HEK293 (cell line): ENCODE measurements around the gene RHBDF1.

Source experiments
- AEBP2 ChIP-seq: fragments of 450-650 bp; formaldehyde crosslinking; IDR thresholded peaks from 2 replicates; pipeline ENCODE4 v1.5.1; 2016; ENCODE audit warnings: missing biosample characterization, missing genetic modification characterization, borderline replicate concordance
- EGR2 ChIP-seq: fragments of 450-650 bp; formaldehyde crosslinking; IDR thresholded peaks from 2 replicates; pipeline ENCODE4 v1.5.1; 2016; ENCODE audit warnings: low read depth, missing biosample characterization, missing genetic modification characterization
- FEZF1 ChIP-seq: fragments of 450-650 bp; formaldehyde crosslinking; IDR thresholded peaks from 2 replicates; pipeline ENCODE4 v1.5.1; 2016; ENCODE audit warnings: missing biosample characterization, missing genetic modification characterization
- GLI4 ChIP-seq: fragments of 450-650 bp; formaldehyde crosslinking; IDR thresholded peaks from 2 replicates; pipeline ENCODE4 v1.5.1; 2016; ENCODE audit warnings: missing biosample characterization, missing genetic modification characterization
- HIC1 ChIP-seq: fragments of 450-650 bp; formaldehyde crosslinking; IDR thresholded peaks from 2 replicates; pipeline ENCODE4 v1.5.1; 2016; ENCODE audit warnings: missing biosample characterization, missing genetic modification characterization
- IKZF3 ChIP-seq: fragments of 450-650 bp; IDR thresholded peaks from 2 replicates; pipeline ENCODE4 v1.5.0; 2018; ENCODE audit warnings: missing biosample characterization, mild to moderate bottlenecking, missing genetic modification characterization, moderate library complexity
- MZF1 ChIP-seq: fragments of 450-650 bp; formaldehyde crosslinking; IDR thresholded peaks from 2 replicates; pipeline ENCODE4 v1.5.1; 2017; ENCODE audit warnings: missing biosample characterization, missing genetic modification characterization, borderline replicate concordance
- OSR2 ChIP-seq: fragments of 450-650 bp; formaldehyde crosslinking; IDR thresholded peaks from 2 replicates; pipeline ENCODE4 v1.5.1; 2016; ENCODE audit warnings: missing biosample characterization, missing genetic modification characterization
- PBX3 ChIP-seq: sonication (generic); formaldehyde crosslinking; IDR thresholded peaks from 2 replicates; pipeline ENCODE4 v1.8.1; 2022; ENCODE audit warnings: mild to moderate bottlenecking, moderate library complexity, missing genetic modification reagents
- SP7 ChIP-seq: fragments of 450-650 bp; formaldehyde crosslinking; IDR thresholded peaks from 2 replicates; pipeline ENCODE4 v1.5.1; 2016; ENCODE audit warnings: missing biosample characterization, missing genetic modification characterization
- WT1 ChIP-seq: fragments of 450-650 bp; formaldehyde crosslinking; IDR thresholded peaks from 2 replicates; pipeline ENCODE4 v1.5.1; 2016; ENCODE audit warnings: missing biosample characterization, missing genetic modification characterization
- ZBTB48 ChIP-seq: fragments of 450-650 bp; formaldehyde crosslinking; IDR thresholded peaks from 2 replicates; pipeline ENCODE4 v1.5.1; 2016; ENCODE audit warnings: missing biosample characterization, missing genetic modification characterization
- ZFP3 ChIP-seq: fragments of 450-650 bp; formaldehyde crosslinking; IDR thresholded peaks from 2 replicates; pipeline ENCODE4 v1.5.1; 2016; ENCODE audit warnings: low read depth, missing biosample characterization, missing genetic modification characterization
- ZFP37 ChIP-seq: fragments of 450-650 bp; formaldehyde crosslinking; IDR thresholded peaks from 2 replicates; pipeline ENCODE4 v1.5.1; 2016; ENCODE audit warnings: missing biosample characterization, missing genetic modification characterization
- ZNF138 ChIP-seq: fragments of 450-650 bp; formaldehyde crosslinking; IDR thresholded peaks from 2 replicates; pipeline ENCODE4 v1.5.1; 2016; ENCODE audit warnings: missing biosample characterization, missing genetic modification characterization, borderline replicate concordance
- ZNF175 ChIP-seq: fragments of 450-650 bp; formaldehyde crosslinking; IDR thresholded peaks from 2 replicates; pipeline ENCODE4 v1.5.1; 2016; ENCODE audit warnings: missing biosample characterization, missing genetic modification characterization
- ZNF2 ChIP-seq: fragments of 450-650 bp; formaldehyde crosslinking; IDR thresholded peaks from 2 replicates; pipeline ENCODE4 v1.5.1; 2016; ENCODE audit warnings: missing biosample characterization, missing genetic modification characterization
- ZNF202 ChIP-seq: fragments of 450-650 bp; formaldehyde crosslinking; IDR thresholded peaks from 2 replicates; pipeline ENCODE4 v1.5.1; 2016; ENCODE audit warnings: missing biosample characterization, missing genetic modification characterization, borderline replicate concordance
- ZNF214 ChIP-seq: fragments of 450-650 bp; formaldehyde crosslinking; IDR thresholded peaks from 2 replicates; pipeline ENCODE4 v1.5.1; 2017; ENCODE audit warnings: missing biosample characterization, mild to moderate bottlenecking, missing genetic modification characterization, borderline replicate concordance
- ZNF324 ChIP-seq: fragments of 450-650 bp; formaldehyde crosslinking; IDR thresholded peaks from 2 replicates; pipeline ENCODE4 v1.5.1; 2016; ENCODE audit warnings: missing biosample characterization, missing genetic modification characterization
- ZNF549 ChIP-seq: fragments of 450-650 bp; IDR thresholded peaks from 2 replicates; pipeline ENCODE4 v1.5.1; 2018; ENCODE audit warnings: missing biosample characterization, missing genetic modification characterization, mild to moderate bottlenecking, inconsistent platforms, moderate library complexity
- ZNF610 ChIP-seq: fragments of 450-650 bp; formaldehyde crosslinking; IDR thresholded peaks from 2 replicates; pipeline ENCODE4 v1.5.1; 2016; ENCODE audit warnings: missing biosample characterization, missing genetic modification characterization, borderline replicate concordance
- ZNF658 ChIP-seq: fragments of 450-650 bp; formaldehyde crosslinking; IDR thresholded peaks from 2 replicates; pipeline ENCODE4; 2016; ENCODE audit warnings: missing biosample characterization, missing genetic modification characterization
- ZNF670 ChIP-seq: fragments of 450-650 bp; formaldehyde crosslinking; IDR thresholded peaks from 2 replicates; pipeline ENCODE4 v1.5.1; 2016; ENCODE audit warnings: missing biosample characterization, missing genetic modification characterization, low read depth
- ZSCAN30 ChIP-seq: fragments of 450-650 bp; IDR thresholded peaks from 2 replicates; pipeline ENCODE4 v1.5.1; 2018; ENCODE audit warnings: missing biosample characterization, mild to moderate bottlenecking, missing genetic modification characterization, moderate library complexity
- ZXDB ChIP-seq: fragments of 450-650 bp; formaldehyde crosslinking; IDR thresholded peaks from 2 replicates; pipeline ENCODE4 v1.5.1; 2016; ENCODE audit warnings: missing biosample characterization, missing genetic modification characterization
- TF ChIP-seq, protein P1 (sequence below): fragments of 450-650 bp; formaldehyde crosslinking; IDR thresholded peaks from 2 replicates; pipeline ENCODE4 v1.5.1; 2016; ENCODE audit warnings: missing biosample characterization, missing genetic modification characterization
- TF ChIP-seq, protein P2 (sequence below): fragments of 450-650 bp; formaldehyde crosslinking; IDR thresholded peaks from 2 replicates; pipeline ENCODE4 v1.5.1; 2016; ENCODE audit warnings: missing biosample characterization, missing genetic modification characterization
- TF ChIP-seq, protein P3 (sequence below): fragments of 450-650 bp; formaldehyde crosslinking; IDR thresholded peaks from 2 replicates; pipeline ENCODE4 v1.5.1; 2017; ENCODE audit warnings: missing biosample characterization, missing genetic modification characterization

RHBDF1 gene

DNA sequence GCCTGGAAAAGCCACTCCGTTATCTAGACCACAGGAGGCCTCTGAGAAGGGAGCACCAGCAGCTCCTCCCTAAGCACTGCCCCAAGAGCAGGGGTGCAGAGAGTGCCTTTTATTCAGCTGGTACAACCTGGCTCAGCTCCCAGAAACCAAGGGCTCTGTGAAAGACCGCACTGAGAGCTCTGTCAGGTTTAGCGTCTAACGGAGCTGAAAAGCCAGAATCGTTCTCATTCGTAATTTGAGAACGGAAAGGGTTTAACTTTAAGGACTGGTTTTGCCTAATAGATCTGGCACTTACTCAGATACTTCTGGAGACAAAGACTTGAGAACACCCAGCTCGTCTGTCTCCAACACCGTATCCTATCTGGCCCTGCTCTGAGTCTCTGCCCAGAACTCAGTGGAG lies 19.1 kb upstream of the RHBDF1 start (continued):
- TF ChIP-seq WT1 (tag by site-specific recombination) (peak; percentile 27; the same call in 1 of the 2 replicates), IKZF3 (tag by site-specific recombination) (0 out of 2 replicates have a peak, but pooled peaks have one; percentile 11), EGR2 (tag by site-specific recombination) (no peak), AEBP2 (tag by site-specific recombination) (no peak), PBX3 (CRISPR knock-in tag) (no peak), ZNF175 (tag by site-specific recombination) (no peak), ZBTB48 (tag by site-specific recombination) (peak; percentile 73; the same call in 1 of the 2 replicates), ZNF138 (tag by site-specific recombination) (no peak), ZXDB (tag by site-specific recombination) (0 out of 2 replicates have a peak, but pooled peaks have one; percentile 34), ZNF610 (tag by site-specific recombination) (no peak), ZFP37 (no peak), ZFP3 (no peak), OSR2 (tag by site-specific recombination) (no peak), ZNF658 (tag by site-specific recombination) (no peak), ZNF202 (tag by site-specific recombination) (no peak), FEZF1 (tag by site-specific recombination) (peak; percentile 82), ZNF2 (tag by site-specific recombination) (no peak), ZNF549 (tag by site-specific recombination) (no peak), ZSCAN30 (tag by site-specific recombination) (peak; percentile 76; the same call in 1 of the 2 replicates), GLI4 (tag by site-specific recombination) (no peak), SP7 (peak; percentile 56; the same call in 1 of the 2 replicates), ZNF324 (tag by site-specific recombination) (no peak), ZNF214 (tag by site-specific recombination) (no peak), HIC1 (tag by site-specific recombination) (no peak), ZNF670 (tag by site-specific recombination) (no peak), MZF1 (peak; percentile 46; the same call in 1 of the 2 replicates)
- TF ChIP-seq, protein P1, sequence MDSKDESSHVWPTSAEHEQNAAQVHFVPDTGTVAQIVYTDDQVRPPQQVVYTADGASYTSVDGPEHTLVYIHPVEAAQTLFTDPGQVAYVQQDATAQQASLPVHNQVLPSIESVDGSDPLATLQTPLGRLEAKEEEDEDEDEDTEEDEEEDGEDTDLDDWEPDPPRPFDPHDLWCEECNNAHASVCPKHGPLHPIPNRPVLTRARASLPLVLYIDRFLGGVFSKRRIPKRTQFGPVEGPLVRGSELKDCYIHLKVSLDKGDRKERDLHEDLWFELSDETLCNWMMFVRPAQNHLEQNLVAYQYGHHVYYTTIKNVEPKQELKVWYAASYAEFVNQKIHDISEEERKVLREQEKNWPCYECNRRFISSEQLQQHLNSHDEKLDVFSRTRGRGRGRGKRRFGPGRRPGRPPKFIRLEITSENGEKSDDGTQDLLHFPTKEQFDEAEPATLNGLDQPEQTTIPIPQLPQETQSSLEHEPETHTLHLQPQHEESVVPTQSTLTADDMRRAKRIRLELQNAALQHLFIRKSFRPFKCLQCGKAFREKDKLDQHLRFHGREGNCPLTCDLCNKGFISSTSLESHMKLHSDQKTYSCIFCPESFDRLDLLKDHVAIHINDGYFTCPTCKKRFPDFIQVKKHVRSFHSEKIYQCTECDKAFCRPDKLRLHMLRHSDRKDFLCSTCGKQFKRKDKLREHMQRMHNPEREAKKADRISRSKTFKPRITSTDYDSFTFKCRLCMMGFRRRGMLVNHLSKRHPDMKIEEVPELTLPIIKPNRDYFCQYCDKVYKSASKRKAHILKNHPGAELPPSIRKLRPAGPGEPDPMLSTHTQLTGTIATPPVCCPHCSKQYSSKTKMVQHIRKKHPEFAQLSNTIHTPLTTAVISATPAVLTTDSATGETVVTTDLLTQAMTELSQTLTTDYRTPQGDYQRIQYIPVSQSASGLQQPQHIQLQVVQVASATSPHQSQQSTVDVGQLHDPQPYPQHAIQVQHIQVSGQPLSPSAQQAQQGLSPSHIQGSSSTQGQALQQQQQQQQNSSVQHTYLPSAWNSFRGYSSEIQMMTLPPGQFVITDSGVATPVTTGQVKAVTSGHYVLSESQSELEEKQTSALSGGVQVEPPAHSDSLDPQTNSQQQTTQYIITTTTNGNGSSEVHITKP (tag by site-specific recombination): peak; percentile 57; the same call in 1 of the 2 replicates
- TF ChIP-seq, protein P2, sequence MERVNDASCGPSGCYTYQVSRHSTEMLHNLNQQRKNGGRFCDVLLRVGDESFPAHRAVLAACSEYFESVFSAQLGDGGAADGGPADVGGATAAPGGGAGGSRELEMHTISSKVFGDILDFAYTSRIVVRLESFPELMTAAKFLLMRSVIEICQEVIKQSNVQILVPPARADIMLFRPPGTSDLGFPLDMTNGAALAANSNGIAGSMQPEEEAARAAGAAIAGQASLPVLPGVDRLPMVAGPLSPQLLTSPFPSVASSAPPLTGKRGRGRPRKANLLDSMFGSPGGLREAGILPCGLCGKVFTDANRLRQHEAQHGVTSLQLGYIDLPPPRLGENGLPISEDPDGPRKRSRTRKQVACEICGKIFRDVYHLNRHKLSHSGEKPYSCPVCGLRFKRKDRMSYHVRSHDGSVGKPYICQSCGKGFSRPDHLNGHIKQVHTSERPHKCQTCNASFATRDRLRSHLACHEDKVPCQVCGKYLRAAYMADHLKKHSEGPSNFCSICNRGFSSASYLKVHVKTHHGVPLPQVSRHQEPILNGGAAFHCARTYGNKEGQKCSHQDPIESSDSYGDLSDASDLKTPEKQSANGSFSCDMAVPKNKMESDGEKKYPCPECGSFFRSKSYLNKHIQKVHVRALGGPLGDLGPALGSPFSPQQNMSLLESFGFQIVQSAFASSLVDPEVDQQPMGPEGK (tag by site-specific recombination): 0 out of 2 replicates have a peak, but pooled peaks have one; percentile 30
- TF ChIP-seq, protein P3, sequence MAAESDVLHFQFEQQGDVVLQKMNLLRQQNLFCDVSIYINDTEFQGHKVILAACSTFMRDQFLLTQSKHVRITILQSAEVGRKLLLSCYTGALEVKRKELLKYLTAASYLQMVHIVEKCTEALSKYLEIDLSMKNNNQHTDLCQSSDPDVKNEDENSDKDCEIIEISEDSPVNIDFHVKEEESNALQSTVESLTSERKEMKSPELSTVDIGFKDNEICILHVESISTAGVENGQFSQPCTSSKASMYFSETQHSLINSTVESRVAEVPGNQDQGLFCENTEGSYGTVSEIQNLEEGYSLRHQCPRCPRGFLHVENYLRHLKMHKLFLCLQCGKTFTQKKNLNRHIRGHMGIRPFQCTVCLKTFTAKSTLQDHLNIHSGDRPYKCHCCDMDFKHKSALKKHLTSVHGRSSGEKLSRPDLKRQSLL (tag by site-specific recombination): peak; percentile 29; the same call in 1 of the 2 replicates
